Vagina (tissue), 2 donors: ENCODE results near the gene SERPINH1.

Source experiments
- POLR2A ChIP-seq, 2 donors: fragments of 450-650 bp; IDR thresholded peaks; one replicate each; pipeline ENCODE4 v1.6.1; 2017; ENCODE audit warnings: antibody characterized with exemption in 2 of 2, mild to moderate bottlenecking in 2 of 2, moderate library complexity in 2 of 2
- POLR2AphosphoS5 ChIP-seq, 2 donors: sonication (generic); formaldehyde crosslinking; IDR thresholded peaks; one replicate each; pipeline ENCODE4 v1.9.0; 2017; ENCODE audit warnings: antibody characterized with exemption in 2 of 2, mild to moderate bottlenecking in 2 of 2, low read depth in 1 of 2; ENCODE audit not compliant: insufficient read depth in 1 of 2
- TF ChIP-seq, protein P1 (sequence below), 3 experiments: fragments of 450-650 bp in 2 of 3; fragments of 200-600 bp in 1 of 3; sonication (generic) in 1 of 3; IDR thresholded peaks; one replicate each; pipeline ENCODE4 v1.5.1; 2017 to 2019; ENCODE audit warnings: antibody characterized with exemption in 3 of 3, mild to moderate bottlenecking in 2 of 3, moderate library complexity in 2 of 3

DNA sequence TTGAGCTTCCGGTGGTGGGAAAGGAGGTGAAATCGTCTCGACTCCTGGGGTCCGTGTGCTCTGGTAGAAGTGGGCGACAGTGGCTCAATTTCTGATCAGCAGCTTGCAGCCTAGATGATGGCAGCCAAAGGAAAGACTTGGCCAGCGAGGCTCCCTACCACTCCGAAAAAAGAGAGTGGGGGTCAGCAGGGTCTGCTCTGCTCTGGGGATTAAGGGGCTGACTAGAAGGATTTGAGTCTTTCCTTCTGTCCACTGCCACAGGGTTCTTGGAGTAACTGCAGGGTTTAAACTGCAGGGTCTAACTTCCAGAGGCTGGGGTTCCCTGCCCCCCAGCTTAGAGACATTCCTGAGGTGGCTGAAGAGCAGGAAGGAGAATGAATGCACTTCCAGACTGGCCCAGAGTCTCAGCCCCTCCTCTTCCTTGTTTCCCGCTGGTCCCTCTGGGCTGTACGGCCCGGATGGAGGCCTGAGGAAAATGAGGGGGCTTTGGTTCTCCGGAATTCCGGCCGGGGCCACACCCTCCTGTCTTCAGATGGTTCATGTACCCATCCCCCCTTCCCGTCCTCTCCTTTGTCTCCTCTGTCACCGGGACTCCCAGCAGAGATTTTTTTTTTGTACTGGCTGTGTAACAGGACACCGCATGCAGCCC is 907 bp downstream of the SERPINH1 start:
- TF ChIP-seq, protein P1, sequence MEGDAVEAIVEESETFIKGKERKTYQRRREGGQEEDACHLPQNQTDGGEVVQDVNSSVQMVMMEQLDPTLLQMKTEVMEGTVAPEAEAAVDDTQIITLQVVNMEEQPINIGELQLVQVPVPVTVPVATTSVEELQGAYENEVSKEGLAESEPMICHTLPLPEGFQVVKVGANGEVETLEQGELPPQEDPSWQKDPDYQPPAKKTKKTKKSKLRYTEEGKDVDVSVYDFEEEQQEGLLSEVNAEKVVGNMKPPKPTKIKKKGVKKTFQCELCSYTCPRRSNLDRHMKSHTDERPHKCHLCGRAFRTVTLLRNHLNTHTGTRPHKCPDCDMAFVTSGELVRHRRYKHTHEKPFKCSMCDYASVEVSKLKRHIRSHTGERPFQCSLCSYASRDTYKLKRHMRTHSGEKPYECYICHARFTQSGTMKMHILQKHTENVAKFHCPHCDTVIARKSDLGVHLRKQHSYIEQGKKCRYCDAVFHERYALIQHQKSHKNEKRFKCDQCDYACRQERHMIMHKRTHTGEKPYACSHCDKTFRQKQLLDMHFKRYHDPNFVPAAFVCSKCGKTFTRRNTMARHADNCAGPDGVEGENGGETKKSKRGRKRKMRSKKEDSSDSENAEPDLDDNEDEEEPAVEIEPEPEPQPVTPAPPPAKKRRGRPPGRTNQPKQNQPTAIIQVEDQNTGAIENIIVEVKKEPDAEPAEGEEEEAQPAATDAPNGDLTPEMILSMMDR (IDR thresholded peaks at IDR 0.05): no peak
- TF ChIP-seq POLR2A (IDR thresholded peaks at IDR 0.05) (no peak), POLR2AphosphoS5 (IDR thresholded peaks at IDR 0.05; ENCODE audit: insufficient read depth in 1 of 2, low read depth in 1 of 2) (no peak)
